Posterior vena cava (tissue), 2 donors: ENCODE data around the gene FPR2. TPM values are rescaled to one million over a fixed set of nuclear protein-coding genes. Genes with fewer than 3 reads are reported as not detected.
"Not testable (repeated sequence)": the region's sequence is repeated elsewhere in the genome, so short reads cannot be mapped to it uniquely, and the experiment has no call there.

ENCODE experiments used
- DNase-seq: peaks from one replicate; pipeline ENCODE4 v3.0.0-alpha.2; 2020; ENCODE audit warnings: low spot score
- intact Hi-C, 2 donors: fragments of 100-400 bp; cut with DNase I; formaldehyde crosslinking; loops; one replicate each; pipeline versions ENCODE4 v1.14.1 to v1.14.2; 2022 to 2023
- total RNA-seq, 2 donors: library from RNA; stranded (reverse); fragmentation: NEBNext Ultra II Directional; extraction: Animal tissue kit (Norgen Biotek cat#: 25700); gene quantifications; one replicate each; pipeline ENCODE4 v1.2.1, GENCODE V29; 2021
- donor health status: DM: yes; HTN: yes; CAD: no.
- donor health status: DM: yes; HTN: yes; CAD: no.

The FPR2 gene
- total RNA-seq, 2 donors from 2014 or later = 1.7 to 6.9 TPM

- DNase-seq = no peak
- intact Hi-C loops = no loop called here
Measured at GRCh38 chr19:51737924-51738323, 23.1 kb upstream of the FPR2 start.

- intact Hi-C loops, DNase-seq: not testable (repeated sequence)
Measured at GRCh38 chr19:51738523-51738922, 22.5 kb upstream of the FPR2 start.

DNA sequence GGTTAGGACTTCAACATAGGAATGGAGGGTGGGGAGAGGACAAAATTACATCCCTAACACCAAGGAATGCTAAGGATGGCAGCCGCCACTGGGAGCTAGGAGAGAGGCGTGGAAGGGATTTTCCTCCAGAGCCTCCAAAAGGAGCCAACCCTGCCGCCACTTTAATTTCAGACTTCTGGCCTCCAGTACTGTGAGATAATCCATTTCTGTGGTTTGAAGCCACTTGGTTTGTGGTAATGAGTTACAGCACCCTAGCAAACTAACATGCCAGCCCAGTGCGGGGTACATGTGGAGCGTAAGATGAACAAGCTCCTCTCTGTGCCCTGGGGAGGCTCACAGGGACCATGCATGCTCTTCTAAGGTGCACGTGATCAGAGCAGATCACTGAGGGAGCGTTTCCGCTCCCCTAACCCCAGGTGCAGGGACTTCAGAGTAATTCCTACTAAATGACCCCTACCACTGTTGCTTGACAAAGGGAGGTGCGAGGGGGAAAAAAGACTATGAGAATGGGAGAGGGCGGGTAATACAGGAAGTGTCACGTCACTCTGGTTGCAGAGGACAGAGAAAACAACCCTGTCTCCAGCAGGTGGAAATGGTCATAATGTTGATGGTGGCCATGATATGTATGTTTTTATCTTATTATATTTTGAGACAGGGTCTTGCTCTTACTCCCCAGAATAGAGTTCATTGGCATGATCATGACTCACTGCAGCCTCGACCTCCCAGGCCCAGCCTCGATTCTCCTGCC lies 21.3 kb upstream of the FPR2 start:
- intact Hi-C loops = no loop called here

GRCh38 chr19:51740356-51740755 lies 20.6 kb upstream of the FPR2 start:
- DNase-seq = no peak
- intact Hi-C loops = no loop called here

More for the DNA sequence above, 21.3 kb upstream of the FPR2 start:
- no peak for DNase-seq

DNA sequence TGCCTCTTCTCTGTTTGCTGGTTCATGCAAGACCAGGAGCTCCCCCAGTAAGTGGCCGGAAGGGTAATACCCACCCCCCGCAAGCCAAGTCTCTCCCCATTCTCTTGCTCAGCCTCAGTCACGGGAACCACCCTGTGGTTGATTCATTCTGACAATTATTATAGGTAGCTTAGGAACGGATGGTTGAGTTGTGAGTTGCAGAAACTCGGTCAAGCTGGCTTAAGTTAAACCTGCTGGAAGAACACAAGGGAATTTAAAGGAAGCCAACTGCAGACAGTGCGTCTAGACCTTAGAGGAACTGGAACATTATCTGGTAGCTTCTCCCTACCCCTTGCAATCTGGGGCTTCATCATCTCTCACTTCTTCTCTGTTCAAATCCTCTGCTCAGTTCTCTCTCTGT lies 18.2 kb upstream of the FPR2 start:
- intact Hi-C loops = no loop called here
- DNase-seq = no peak

GRCh38 chr19:51743405-51743804 lies 17.6 kb upstream of the FPR2 start:
- intact Hi-C loops = no loop called here
- no peak for DNase-seq

GRCh38 chr19:51746731-51747130 lies 14.2 kb upstream of the FPR2 start:
- no peak for DNase-seq
- intact Hi-C loops = no loop called here

DNA sequence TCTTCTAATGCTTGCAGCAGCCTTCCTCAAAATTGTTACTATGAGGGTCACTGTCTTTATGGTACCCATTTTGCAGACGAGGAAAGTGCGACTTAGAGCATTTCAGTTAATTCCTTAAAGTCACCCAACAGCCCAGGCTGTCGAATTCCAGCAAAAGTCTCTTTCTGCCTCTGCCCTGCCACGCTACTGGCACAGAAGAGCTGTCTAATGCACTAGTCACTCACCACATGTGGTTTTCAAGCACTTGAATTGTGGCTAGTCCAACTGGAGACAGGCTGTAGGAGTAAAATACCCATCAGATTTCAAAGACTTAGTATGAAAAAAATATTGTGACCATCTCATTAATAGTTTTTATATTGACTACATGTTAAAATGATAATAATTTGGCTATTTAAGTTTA lies 11.0 kb upstream of the FPR2 start:
- intact Hi-C loops = no loop called here

DNA sequence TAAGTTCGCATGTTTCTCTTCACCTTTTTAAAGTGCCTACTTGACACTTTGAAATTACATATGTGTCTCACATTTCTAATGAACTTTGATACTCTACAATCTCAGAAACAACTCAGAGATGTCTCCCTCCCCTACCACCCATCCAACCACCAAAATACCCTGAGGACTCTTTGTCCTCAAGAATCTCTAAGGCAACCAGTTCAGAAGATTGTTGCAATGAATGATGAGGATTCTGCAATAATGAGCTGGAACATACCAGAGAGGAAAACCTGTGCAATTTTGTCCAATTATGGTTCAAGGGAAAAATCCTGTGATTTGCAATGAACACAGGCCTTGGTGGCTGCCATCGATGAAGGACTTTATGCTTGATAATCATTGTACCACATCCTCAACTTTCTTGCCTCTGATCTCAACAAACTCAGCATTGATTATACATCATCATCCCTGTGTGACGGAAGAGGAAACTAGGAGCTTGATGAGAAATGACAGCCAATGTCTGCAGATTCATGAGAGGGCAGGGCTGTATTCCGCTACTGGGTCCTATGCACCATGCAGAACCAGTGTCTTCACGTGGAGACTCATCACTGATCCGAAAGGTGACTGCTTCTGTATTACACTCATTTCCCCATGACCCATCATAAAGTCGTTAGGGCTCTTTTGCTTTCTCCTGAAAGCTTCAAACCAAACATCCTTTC lies 10.4 kb upstream of the FPR2 start:
- intact Hi-C loops = no loop called here
- DNase-seq = no peak

More for the DNA sequence above, 11.0 kb upstream of the FPR2 start:
- no peak for DNase-seq

- intact Hi-C loops = no loop called here
- no peak for DNase-seq
Measured at GRCh38 chr19:51751655-51752054, 9.3 kb upstream of the FPR2 start, which contains the start of gene FPR1. FPR1 (minus strand) TSS chr19:51751878; CDS start chr19:51746994, 4,884 bp downstream.

GRCh38 chr19:51754109-51754508 lies 6.9 kb upstream of the FPR2 start:
- DNase-seq = no peak
- intact Hi-C loops = no loop called here

GRCh38 chr19:51754770-51755169 lies 6.2 kb upstream of the FPR2 start:
- intact Hi-C loops = no loop called here
- no peak for DNase-seq

GRCh38 chr19:51755571-51755970 lies 5.4 kb upstream of the FPR2 start:
- DNase-seq = no peak
- intact Hi-C loops = no loop called here

- intact Hi-C loops = no loop called here
- DNase-seq = no peak
Measured at GRCh38 chr19:51761696-51762095, 716 bp downstream of the FPR2 start.

DNA sequence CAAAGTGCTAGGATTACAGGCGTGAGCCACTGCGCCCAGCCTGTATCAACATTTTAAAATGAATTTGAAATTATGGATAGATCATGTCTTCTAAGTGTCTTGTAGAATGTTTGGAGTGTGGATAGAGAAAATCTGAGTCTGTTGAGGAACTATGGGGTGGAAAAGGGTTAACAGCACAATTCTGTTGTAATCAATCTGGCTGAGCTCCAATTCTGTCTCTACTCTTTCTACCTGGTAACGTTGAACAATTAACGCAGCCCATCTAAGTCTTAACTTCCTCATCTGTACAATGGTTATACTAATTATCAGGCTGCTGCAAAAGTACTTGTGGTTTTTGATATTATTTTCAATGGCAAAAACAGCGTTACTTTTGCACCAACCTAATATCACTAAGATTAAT lies 4.1 kb downstream of the FPR2 start:
- no peak for DNase-seq
- intact Hi-C loops = no loop called here

- DNase-seq = no peak
- intact Hi-C loops = no loop called here
Measured at GRCh38 chr19:51766461-51766860, 5.5 kb downstream of the FPR2 start.

- DNase-seq = no peak
- intact Hi-C loops = loop anchor here in 1 of 2 donors (10.0 kb wide), 1 partner anchor 297 kb away; the partner anchor contains the start of gene CEACAM18
Measured at GRCh38 chr19:51771376-51772130, 10.6 kb downstream of the FPR2 start.

DNA sequence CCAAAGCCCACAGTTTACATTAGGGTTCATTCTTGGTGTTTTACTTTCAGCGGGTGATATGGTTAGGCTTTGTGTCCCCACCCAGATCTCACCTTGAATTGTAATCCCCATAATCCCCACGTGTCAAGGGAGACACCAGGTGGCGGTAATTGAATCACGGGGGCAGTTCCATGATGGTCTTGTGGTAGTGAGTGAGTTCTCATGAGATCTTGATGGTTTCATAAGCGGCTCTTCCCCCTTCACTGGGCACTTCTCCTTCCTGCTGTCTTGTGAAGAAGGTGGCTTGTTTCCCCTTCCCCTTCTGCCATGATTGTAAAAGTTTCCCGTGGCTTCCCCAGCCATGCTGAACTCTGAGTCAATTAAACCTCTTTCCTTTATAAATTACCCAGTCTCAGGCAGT lies 12.0 kb downstream of the FPR2 start:
- intact Hi-C loops = loop anchor here in 1 of 2 donors (10.0 kb wide), 1 partner anchor 298 kb away; the partner anchor contains the start of gene CEACAM18
- no peak for DNase-seq

- intact Hi-C loops = loop anchor here in 1 of 2 donors (10.0 kb wide), 1 partner anchor 302 kb away; the partner anchor contains the start of gene CEACAM18
- not testable (repeated sequence) for DNase-seq
Measured at GRCh38 chr19:51776561-51776960, 15.6 kb downstream of the FPR2 start.
